Activated T-helper 2 cell treated with anti-CD3 and anti-CD28 coated beads, Interferon-gamma antibody, Interleukin-2, Interleukin-4, amounts not matched to agents 10 μg/mL and 5 μg/mL and 100 μg/mL, durations not matched to agents 14 hours and 24 hours and 36 hours (primary cell): ENCODE data around the gene STX19. TPM values are rescaled to one million over a fixed set of nuclear protein-coding genes. Genes with fewer than 3 reads are reported as not detected.
"Not testable (repeated sequence)": the region's sequence is repeated elsewhere in the genome, so short reads cannot be mapped to it uniquely, and the experiment has no call there.

Experiments
- DNase-seq: peaks from one replicate; pipeline ENCODE4 v3.0.0; 2021; ENCODE audit warnings: low spot score
- H3K27ac Mint-ChIP-seq: one replicate; pipeline ENCODE4 v1.8.0; 2021; ENCODE audit warnings: mixed read lengths
- H3K27me3 Mint-ChIP-seq: one replicate; pipeline ENCODE4 v1.8.0; 2021; ENCODE audit warnings: low read depth, mixed read lengths
- H3K36me3 Mint-ChIP-seq: one replicate; pipeline ENCODE4 v1.8.0; 2021; ENCODE audit warnings: low read depth, mixed read lengths
- H3K4me1 Mint-ChIP-seq: one replicate; pipeline ENCODE4 v1.8.0; 2021; ENCODE audit warnings: low read depth, mixed read lengths
- H3K4me3 Mint-ChIP-seq: one replicate; pipeline ENCODE4 v1.8.0; 2021; ENCODE audit warnings: low read depth, mild to moderate bottlenecking, moderate library complexity, mixed read lengths
- H3K9me3 Mint-ChIP-seq: one replicate; pipeline ENCODE4 v1.8.0; 2021; ENCODE audit warnings: mixed read lengths
- intact Hi-C: fragments of 100-400 bp; cut with micrococcal nuclease; formaldehyde crosslinking; loops from one replicate; pipeline ENCODE4 v1.15.1; 2023
- total RNA-seq: library from RNA; stranded (reverse); gene quantifications from 2 replicates; pipeline ENCODE4 v1.2.3, GENCODE V29; 2022

Gene STX19
- total RNA-seq, 1 donor from 2014 or later = not detected

GRCh38 chr3:93988283-93988682, 40.1 kb downstream of the STX19 start:
- Mint-ChIP-seq H3K9me3 (no peaks in the 10 kb centered on the region), H3K36me3 (no peaks in the 10 kb centered on the region), H3K27me3 (no peaks in the 10 kb centered on the region), H3K27ac (no peak overlapping the region), H3K4me1 (no peaks in the 10 kb centered on the region), H3K4me3 (no peak overlapping the region)
- no peak for DNase-seq
- intact Hi-C loops = no loop called here

- Mint-ChIP-seq H3K27ac (no peak overlapping the region), H3K4me3 (no peak overlapping the region), H3K4me1 (peaks cover 12% of the 10 kb centered on the region), H3K9me3 (no peaks in the 10 kb centered on the region), H3K36me3 (peaks cover 2% of the 10 kb centered on the region), H3K27me3 (no peaks in the 10 kb centered on the region)
- DNase-seq = no peak
- intact Hi-C loops = no loop called here
Measured at GRCh38 chr3:93984618-93985017, 43.8 kb downstream of the STX19 start.

- peaks cover 16% of the 10 kb centered on the region for H3K4me1 Mint-ChIP-seq
- H3K4me3 Mint-ChIP-seq = no peak overlapping the region
- H3K36me3 Mint-ChIP-seq = peaks cover 2% of the 10 kb centered on the region
- no peak for DNase-seq
- H3K27ac Mint-ChIP-seq = no peak overlapping the region
- intact Hi-C loops = no loop called here
- no peaks in the 10 kb centered on the region for H3K27me3 Mint-ChIP-seq
- H3K9me3 Mint-ChIP-seq = no peaks in the 10 kb centered on the region
Measured at GRCh38 chr3:93983408-93983807, 45.0 kb downstream of the STX19 start.

GRCh38 chr3:93981649-93982048, 46.7 kb downstream of the STX19 start:
- Mint-ChIP-seq H3K27me3 (peaks cover 1% of the 10 kb centered on the region), H3K4me3 (peak overlapping the region; percentile 45), H3K4me1 (peaks cover 16% of the 10 kb centered on the region), H3K9me3 (no peaks in the 10 kb centered on the region), H3K27ac (no peak overlapping the region), H3K36me3 (peaks cover 2% of the 10 kb centered on the region)
- DNase-seq = no peak
- intact Hi-C loops = no loop called here

GRCh38 chr3:93979850-93980676, 48.3 kb downstream of the STX19 start, which contains the start of gene ARL13B:
Gene ARL13B (plus strand): TSS chr3:93980155. CDS start chr3:93980424, 269 bp downstream.
- H3K27ac Mint-ChIP-seq = peak within 1 kb of the TSS; percentile 65
- peak; percentile 93 for DNase-seq
- H3K36me3 Mint-ChIP-seq = peaks cover 2% of the 10 kb centered on the region
- intact Hi-C loops = loop anchor here (1.0 kb wide), 3 partner anchors 24 to 82 kb away; partner anchors contain the start of gene DHFR2
- peak within 1 kb of the TSS; percentile 87 for H3K4me3 Mint-ChIP-seq
- H3K9me3 Mint-ChIP-seq = no peaks in the 10 kb centered on the region
- H3K4me1 Mint-ChIP-seq = peaks cover 16% of the 10 kb centered on the region
- peaks cover 4% of the 10 kb centered on the region for H3K27me3 Mint-ChIP-seq

- Mint-ChIP-seq H3K27ac (peak within 1 kb of the TSS; percentile 62), H3K36me3 (no peaks in the 10 kb centered on the region), H3K9me3 (no peaks in the 10 kb centered on the region), H3K4me1 (peaks cover 9% of the 10 kb centered on the region), H3K4me3 (peak within 1 kb of the TSS; percentile 77), H3K27me3 (peaks cover 15% of the 10 kb centered on the region)
- DNase-seq = peak; percentile 31
- intact Hi-C loops = loop anchor here (2.0 kb wide), 1 partner anchor 37 kb away; no protein-coding TSS in a partner anchor
Measured at GRCh38 chr3:93973131-93974126, 55.0 kb downstream of the STX19 start, which contains the start of gene PROS1. Gene PROS1 (minus strand): TSS chr3:93973896. CDS start chr3:93973749, 147 bp downstream.

- Mint-ChIP-seq H3K9me3 (no peaks in the 10 kb centered on the region), H3K27me3 (peaks cover 11% of the 10 kb centered on the region), H3K4me3 (no peak overlapping the region), H3K27ac (no peak overlapping the region), H3K36me3 (no peaks in the 10 kb centered on the region), H3K4me1 (peaks cover 9% of the 10 kb centered on the region)
- intact Hi-C loops = no loop called here
- no peak for DNase-seq
Measured at GRCh38 chr3:93969997-93970396, 58.4 kb downstream of the STX19 start.

GRCh38 chr3:93969443-93969842, 59.0 kb downstream of the STX19 start:
- peaks cover 9% of the 10 kb centered on the region for H3K4me1 Mint-ChIP-seq
- DNase-seq = no peak
- no peaks in the 10 kb centered on the region for H3K36me3 Mint-ChIP-seq
- H3K27me3 Mint-ChIP-seq = peaks cover 11% of the 10 kb centered on the region
- intact Hi-C loops = no loop called here
- H3K27ac Mint-ChIP-seq = no peak overlapping the region
- H3K9me3 Mint-ChIP-seq = no peaks in the 10 kb centered on the region
- no peak overlapping the region for H3K4me3 Mint-ChIP-seq

- DNase-seq, intact Hi-C loops, H3K27me3 Mint-ChIP-seq, H3K9me3 Mint-ChIP-seq, H3K27ac Mint-ChIP-seq, H3K36me3 Mint-ChIP-seq, H3K4me1 Mint-ChIP-seq, H3K4me3 Mint-ChIP-seq: not testable (repeated sequence)
Measured at GRCh38 chr3:93965106-93965505, 63.3 kb downstream of the STX19 start.

Other genes starting within 250 kb of the STX19 start
- gene PROS1, start 54.7 kb downstream of the STX19 start, total RNA-seq = 1.7 and 2.3 TPM in 2 replicates
- 13.4 and 17.4 TPM in 2 replicates for gene ARL13B, start 48.4 kb downstream of the STX19 start, total RNA-seq
- gene DHFR2, start 34.3 kb upstream of the STX19 start, total RNA-seq = 10.0 and 11.1 TPM in 2 replicates
- gene NSUN3, start 34.5 kb upstream of the STX19 start, total RNA-seq = 20.4 and 21.4 TPM in 2 replicates